GM21390 (cell line): ENCODE measurements around the gene SHANK3.
"Not testable (repeated sequence)": the region's sequence is repeated elsewhere in the genome, so short reads cannot be mapped to it uniquely, and the experiment has no call there.

Experiments used
- ATAC-seq: cut with Tn5 transposase; IDR thresholded peaks from one replicate; pipeline ENCODE4 v1.9.1; 2021; ENCODE audit not compliant: unreplicated experiment

SHANK3 gene

DNA sequence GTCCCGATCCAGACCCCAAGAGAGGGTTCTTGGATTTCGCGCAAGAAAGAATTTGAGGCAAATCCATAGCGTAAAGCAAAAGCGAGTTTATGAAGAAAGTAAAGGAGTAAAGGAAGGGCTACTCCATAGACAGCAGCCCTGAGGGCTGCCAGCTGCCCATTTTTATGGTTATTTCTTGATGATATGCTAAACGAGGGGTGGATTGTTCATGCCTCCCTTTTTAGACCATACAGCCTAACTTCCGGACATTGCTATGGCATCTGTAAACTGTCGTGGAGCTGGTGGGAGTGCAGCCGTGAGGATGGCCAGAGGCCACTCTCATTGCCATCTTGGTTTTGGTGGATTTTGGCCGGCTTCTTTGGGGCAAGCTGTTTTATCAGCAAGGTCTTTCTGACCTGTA, 19.4 kb upstream of the SHANK3 start:
- ATAC-seq: no peak

DNA sequence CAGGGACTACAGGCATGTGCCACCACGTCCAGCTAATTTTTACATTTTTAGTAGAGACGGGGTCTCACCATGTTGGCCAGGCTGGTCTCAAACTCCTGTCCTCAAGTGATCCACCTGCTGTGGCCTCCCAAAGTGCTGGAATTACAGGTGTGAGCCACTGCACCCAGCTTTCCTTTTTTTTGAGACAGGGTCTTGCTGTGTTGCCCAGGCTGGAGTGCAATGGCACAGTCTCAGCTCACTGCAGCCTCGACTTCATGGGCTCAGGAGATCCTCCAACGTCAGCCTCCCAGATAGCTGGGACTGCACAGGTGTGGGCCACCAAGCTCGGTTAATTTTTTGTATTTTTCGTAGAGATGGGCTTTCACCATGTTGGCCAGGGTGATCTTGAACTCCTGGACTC, 18.0 kb upstream of the SHANK3 start:
- not testable (repeated sequence) for ATAC-seq

DNA sequence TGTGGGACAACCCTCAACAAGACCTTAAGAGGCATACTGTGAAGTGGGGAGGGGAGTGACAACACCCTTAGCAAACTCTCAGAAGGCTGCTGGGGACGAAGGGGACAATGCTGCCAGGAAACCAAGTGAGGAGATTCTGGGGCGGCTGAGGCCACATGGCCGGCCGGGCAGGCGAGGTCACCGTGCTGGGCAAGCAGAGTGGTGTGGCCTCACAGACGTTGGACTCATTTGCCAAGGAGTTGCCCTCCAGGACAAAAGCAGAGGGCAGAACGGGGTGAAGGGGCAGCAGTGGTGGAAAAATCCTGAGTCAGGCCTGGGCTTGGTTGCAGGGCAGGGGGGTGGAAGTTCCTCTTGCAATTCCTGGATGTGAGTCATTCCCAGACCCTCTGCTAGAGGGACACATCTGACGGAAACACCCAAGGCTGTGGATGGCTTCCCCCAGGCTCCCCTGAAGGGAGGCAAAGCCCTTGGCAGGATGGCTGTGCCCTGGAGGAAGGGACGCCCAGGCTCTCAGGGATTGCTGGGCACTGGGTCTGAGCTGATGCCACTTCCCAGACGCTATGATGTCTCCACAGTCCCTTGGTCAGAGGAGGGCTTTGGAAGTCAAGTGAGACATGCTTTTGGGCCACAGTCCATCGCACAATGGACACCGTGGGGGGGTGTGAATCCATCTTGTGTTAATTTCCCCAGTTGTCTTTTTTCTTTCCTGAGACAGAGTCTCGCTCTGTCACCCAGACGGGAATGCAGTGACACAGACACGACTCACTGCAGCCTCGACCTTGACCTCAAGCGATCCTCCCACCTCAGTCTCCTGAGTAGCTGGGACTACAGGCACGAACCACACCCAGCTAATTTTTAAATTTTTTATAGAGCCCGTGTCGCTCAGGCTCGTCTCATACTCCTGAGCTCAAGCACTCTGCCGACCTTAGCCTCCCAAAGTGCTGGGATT, 16.2 kb upstream of the SHANK3 start:
- no peak for ATAC-seq

DNA sequence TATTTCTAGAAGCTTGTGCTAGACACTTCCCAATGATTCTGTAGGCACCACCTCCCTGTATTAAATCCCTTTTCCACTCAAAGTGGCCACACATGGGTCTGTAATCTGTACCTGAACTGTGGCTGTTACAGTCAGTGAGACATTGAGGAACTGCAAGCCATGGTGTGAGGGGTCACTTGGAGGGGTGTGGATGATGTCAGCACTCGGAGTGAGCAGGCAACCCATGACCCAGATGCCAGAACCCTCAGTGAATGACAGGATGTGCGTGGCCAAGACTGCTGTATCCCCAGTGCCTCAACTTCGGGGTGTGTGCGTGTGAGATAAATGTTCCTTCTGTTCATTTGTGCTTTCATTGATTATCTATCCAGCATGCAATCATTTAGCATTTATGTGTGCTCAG, 14.7 kb upstream of the SHANK3 start:
- ATAC-seq: no peak

DNA sequence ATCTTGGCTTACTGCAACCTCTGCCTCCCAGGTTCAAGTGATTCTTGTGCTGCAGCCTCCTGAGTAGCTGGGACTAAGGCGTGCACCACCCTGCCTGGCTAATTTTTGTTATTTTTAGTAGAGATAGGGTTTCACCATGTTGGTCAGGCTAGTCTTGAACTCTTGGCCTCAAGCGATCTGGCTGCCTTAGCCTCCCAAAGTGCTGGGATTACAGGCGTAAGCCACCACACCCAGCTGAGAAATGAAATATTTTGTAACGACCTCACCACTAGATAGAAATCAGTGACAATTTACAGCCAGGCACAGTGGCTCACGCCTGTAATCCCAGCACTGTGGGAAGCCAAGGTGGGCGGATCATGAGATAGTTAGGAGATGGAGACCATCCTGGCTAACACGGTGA, 12.9 kb upstream of the SHANK3 start:
- not testable (repeated sequence) for ATAC-seq

DNA sequence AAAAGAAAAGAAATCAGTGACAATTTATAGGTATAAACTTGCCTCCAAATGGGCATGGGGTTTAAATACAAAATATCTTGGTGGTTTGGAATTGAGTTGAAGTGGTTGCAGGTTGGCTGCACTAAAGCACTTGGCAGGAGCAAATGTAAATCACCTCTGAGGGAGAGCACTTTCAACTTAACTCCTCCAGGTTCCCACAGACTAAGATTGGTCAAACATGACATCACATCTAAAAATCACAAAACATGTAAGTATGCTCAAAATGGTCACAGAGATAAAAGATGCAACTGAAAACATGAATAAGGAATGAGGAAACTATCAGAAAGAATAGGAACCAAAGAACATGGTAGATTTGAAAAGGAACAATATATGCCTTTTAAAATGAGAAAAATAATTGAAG, 12.3 kb upstream of the SHANK3 start:
- no peak for ATAC-seq

DNA sequence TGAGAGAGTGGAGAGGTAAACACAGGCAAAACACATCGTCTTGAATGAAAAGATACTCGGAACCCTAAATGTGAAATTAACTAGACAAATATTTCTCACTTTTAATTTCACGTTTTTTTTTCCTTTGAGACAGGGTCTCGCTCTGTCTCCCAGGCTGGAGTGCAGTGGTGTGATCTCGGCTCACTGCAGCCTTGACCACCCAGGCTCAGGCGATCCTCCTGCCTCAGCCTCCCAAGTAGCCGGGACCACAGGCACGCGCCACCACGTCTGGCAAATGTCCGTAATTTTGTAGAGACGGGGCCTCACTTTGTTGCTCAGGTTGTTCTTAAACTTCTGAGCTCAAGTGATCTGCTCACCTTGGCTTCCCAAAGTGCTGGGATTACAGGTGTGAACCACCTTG, 7.4 kb upstream of the SHANK3 start:
- ATAC-seq: no peak

DNA sequence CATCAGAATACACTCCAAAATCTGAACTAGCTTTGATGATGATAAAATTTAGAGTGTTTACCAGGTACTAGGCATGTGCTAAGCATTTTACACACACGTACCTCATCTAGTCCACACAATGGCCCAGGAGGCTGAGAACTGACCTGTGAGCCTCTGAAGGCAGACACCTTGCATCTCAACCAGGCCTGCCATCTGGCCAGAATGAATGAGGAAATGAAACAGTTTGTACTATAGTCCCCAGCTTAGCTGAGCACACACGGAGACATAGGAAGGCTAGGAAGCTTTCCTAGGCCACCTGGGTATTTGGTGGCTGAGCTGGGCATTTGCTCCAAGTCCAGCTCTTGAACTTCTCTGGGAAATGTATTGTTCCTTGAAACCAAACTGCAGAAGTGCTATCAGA, 6.9 kb upstream of the SHANK3 start:
- no peak for ATAC-seq

DNA sequence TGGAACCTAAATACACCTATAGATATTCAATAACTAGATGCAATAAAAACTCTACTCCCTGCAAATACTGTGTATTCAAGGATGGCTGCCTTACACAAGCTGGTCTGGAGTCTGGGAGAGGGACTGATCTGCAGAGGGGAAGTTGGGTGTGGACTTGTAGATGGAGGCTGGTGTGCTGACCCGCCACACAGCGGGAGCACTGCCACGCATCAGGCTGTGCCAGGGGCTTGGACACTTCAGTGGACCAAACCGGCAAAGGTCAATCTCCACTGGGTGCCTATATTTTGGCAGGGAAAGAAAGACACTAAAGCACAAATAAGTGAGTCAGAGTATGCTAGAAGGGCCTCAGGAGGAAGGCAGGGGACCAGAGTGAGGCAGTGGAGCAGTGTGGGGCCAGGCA, 2.1 kb upstream of the SHANK3 start:
- ATAC-seq: no peak

DNA sequence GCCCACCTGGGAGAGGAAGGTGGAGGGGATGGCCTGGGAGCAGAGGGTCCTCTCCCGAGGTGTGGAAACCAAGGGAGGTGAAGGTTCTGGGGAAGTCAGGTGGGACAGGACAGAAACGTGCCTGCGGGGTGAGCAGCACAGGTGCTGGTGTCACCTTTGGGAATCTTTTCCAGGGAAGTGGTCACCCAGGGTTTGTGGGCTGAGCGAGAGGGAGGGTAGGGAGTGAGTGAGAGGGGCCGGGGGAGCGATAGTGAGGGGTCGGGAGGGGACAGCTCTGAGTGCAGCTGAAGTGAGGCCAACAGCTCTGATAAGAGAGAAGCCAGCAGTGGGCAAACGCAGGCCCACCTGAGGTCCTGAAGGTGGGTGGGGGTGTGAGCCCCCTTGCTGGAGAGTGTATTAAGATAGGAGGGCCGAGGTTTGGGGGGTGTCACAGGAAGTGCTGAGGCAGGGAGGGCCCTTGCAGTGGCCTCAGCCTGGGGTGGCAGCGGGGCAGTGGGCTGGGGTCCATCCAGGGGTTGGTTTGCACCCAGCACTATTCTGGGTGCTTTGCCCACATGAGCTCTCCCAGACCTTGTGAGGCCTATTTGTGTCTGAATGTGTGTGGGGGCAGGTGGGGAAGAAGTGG, 1.6 kb upstream of the SHANK3 start:
- ATAC-seq: no peak

DNA sequence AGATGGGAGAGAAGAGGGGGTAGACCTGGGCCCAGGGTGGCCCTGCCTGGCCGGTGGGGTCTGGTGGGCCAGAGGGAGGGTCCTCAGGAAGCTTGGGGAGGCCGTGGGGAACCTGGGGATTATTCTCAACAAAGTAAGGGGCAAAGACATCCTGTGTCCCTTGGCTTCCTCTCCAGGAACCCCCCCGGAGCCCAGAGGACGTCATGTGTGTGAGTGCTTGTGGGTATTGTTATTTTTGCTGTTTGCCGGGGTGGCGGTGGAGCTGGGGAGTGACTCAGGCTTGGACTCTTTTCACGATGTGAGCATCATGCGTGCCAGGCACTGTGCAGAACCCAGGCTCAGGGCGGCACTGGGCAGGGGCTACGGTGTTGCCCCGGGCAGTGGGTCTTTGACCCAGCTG, 982 bp upstream of the SHANK3 start:
- ATAC-seq: no peak

DNA sequence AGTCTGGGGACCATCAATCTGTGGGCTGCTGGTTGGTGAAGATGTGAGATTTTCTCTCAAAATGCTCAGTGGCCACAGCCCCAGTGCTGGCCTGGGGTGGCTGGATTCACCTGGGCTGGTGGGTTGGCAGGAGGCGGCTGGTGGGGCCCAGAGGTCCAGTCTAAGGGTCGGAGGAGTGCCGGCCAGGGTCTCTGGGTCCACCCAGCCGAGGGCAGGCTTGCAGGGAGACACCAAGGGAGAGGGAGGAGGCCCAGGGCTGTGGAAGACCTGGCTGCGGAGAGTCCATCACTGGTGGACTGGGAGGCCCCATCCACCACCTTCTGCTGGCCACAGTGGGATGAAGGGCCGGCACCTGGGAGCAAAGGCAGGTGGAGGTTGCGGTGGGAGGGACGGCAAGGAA, 582 bp upstream of the SHANK3 start:
- ATAC-seq: no peak

DNA sequence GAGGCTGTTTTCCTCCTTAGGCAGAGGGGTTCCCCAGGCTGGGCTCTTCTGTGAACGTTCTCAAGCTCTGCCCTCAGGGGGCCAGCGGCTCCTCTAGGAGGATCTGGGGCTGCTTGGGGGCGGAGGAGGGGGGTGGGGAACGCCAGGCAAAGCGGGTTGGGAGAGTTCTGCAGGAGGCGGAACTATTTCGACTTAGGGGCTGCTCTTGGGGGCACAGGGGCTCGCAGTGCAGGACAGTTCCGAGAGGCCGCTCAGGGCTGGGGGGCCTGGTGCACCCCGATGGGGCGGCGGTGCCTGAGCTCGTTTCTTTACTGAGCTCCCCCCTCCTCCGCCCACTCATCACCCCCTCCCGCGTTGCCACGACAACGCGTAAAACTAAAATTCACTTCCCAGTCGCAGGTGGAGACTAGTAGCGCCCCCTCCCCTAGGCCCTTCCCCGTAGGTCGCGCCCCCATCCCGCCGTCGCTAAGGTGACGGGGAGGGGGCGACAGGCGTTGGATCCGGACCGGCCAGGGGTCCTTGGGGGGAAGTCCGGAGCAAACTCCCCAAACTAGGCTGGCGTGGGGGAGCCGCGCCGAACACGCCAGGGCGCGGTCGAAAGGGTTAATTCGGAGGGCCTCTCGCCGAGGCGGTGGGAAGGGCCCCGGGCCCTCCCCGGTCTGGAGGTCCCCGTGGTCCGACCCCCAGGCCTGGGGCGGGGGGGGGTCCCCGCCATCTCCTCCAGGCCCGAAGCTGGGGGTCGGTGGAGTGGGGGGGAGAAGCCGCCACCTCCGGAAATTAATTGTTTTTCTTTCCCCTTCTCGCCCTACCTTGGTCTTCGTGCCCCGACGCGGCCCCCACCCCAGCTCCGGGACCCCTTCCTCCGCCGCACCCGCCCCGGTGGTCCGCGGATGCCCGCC, 857 bp downstream of the SHANK3 start:
- no peak for ATAC-seq

DNA sequence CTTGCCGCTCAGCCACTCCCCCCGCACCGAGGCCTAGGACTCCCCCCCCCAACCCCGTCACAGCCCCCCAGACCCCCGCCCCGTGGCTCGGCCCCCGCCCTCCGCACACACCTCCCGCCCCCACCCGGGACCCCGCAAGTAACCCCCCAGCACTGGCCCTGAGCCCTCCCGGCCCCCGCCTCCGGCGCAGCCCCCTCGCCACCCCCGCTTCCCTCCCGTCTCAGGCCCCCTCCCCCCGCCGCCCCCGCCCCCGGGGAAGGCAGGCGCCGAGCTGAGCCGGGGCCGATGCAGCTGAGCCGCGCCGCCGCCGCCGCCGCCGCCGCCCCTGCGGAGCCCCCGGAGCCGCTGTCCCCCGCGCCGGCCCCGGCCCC, 1.5 kb downstream of the SHANK3 start:
- no peak for ATAC-seq

DNA sequence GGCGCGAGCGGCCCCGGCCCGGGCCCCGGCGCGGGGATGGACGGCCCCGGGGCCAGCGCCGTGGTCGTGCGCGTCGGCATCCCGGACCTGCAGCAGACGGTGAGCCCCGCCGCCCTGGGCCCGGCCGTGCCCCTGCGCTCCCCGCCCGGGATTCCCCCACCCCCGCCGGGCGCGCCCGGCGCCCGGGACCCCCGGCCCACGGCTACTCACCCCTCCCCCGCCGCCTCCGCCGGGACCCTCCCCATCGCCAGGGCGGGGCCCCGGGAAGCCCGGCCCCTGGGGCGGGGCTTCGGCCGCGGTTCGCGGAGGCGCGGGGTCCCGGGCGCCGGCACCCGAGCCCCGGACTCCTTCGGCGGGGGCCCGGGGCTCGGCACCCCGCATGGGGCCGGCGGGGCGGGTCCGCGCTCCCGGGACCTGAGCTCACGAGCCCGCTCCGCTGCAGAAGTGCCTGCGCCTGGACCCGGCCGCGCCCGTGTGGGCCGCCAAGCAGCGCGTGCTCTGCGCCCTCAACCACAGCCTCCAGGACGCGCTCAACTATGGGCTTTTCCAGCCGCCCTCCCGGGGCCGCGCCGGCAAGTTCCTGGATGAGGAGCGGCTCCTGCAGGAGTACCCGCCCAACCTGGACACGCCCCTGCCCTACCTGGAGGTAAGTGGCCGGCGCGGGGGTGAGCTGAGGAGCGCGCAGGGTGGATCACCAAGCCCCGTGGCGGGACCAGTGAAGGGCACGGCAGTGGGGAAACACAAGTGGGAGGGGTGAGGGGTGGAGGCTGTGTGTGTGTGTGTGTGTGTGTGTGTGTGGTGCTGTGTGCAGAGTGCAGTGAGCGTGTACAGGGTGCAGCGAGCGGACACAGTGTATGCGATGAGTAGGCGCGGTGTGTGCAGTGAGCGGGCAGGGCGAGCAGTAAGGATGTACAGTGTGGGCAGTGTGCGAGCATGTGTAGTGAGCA, 2.3 kb downstream of the SHANK3 start:
- no peak for ATAC-seq

DNA sequence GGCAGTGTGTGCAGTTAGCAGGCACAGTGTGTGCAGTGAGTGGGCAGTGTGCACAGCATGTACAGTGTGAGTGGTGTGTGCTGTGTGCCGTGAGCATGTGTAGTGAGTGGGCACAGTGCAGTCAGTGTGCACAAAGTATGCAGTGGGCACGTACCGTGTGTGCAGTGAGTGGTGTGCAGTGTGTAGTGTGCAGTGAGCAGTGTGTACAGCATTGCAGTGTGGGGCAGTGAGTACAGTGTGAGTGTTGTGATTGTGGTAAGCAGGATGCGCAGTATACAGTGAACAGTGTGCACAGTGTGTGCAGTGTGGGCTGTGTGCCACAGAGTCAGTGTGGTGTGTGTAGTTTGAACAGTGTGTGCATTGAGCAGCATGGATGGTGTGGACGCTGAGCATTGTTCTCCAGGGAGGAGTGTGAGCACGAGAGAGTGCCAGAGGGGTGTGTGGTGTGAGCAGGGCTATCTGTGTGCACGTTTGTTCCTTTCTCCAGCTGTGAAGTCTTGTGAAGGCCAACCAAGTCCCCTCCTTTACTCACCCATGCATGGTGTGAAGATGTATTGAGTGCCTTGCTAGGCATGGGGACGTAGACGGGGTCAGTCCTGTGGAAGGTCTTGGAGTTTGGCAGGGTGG, 3.0 kb downstream of the SHANK3 start:
- ATAC-seq: no peak

DNA sequence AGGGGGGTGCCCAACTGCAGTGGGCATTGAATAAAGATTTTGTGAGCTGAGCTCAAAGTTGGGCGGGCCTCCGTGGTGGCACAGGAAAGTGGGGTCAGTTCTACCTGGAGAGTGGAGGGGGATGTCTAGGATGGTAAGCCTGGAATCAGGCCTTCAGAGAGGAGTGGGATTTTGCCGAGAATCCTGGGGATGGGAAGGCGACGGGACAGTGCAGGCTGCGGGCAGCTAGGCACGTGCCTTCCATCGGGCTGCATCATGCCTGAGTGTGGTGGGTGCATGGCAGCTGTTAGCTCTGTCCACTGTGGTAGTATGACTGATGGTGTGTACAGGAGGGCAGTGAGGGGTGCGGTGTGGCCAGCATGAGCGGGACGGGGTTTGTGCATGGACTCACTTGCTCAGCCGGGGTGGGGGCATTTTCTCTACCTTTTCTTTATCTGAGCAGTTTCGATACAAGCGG, 3.6 kb downstream of the SHANK3 start:
- ATAC-seq: no peak

DNA sequence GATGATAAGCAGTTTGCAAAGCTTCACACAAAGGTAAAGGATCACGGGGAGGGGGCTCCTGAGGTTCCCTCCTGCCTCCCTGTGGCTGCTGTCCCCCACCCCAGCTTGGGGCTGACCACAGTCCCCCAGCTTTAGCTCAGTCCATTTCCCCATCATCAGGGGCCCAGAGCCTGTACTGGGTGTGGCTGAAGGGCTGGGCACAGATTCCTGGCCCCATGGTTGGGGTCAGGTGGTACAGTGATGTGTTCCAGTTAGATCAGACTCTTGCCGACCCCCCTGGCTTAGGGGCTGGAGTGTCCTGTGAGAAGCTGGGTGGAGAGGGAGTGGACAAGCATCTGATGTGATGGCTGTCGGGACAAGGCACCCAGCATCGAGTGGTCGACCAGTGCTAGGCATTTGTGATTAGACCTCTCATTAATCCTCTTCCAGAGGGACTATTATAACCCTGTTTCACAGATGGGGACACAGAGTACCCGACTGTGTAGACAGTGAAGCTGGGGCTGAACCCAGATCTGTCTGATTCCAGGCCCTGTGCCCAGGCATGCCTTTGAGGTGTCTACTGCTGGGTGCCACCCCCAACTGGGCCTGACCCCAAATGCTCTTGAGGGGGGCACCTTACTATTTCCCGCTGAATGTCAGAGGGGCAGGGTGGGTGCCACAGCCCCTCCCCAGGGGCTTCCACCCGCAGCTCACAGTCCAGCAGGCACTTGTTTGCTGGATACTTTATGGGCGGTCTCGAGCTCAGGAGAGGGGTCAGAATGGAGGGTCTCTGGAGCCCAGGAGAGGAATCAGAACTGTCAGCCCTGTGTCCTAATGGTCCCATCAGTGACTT, 4.3 kb downstream of the SHANK3 start:
- no peak for ATAC-seq
